PC-9 (cell line): Measurements from ENCODE around the gene ALG12. TPM values are rescaled to one million over a fixed set of nuclear protein-coding genes. Genes with fewer than 3 reads are reported as not detected.

Source experiments
- BruUV-seq: library from RNA; stranded (reverse); fragments of 400-500 nt; replicated peaks from 2 replicates; lab custom pipeline; 2021; lab: Mats Ljungman, UMichigan
- CTCF ChIA-PET: fragments of 300-600 bp; sonication (Branson Sonifier 250); formaldehyde crosslinking; loops from one replicate; lab custom pipeline; 2022; ENCODE audit warnings: antibody characterized with exemption; lab: Charles Lee
- POLR2A ChIA-PET: fragments of 300-600 bp; sonication (Branson Sonifier 250); formaldehyde crosslinking; loops from one replicate; lab custom pipeline; 2022; ENCODE audit warnings: antibody characterized with exemption; ENCODE audit not compliant: unreplicated experiment; lab: Charles Lee
- DNase-seq, 2 experiments: peaks; one replicate each; pipeline versions ENCODE4 v3.0.0 to v3.0.0-alpha.2; 2015 to 2022; ENCODE audit warnings: mixed read lengths in 1 of 2
- H2AFZ ChIP-seq: fragments of 200-600 bp; sonication (generic); 2 replicates; pipeline ENCODE4 v1.8.1; 2017; ENCODE audit warnings: antibody characterized with exemption
- H3F3A ChIP-seq: fragments of 200-600 bp; sonication (generic); 2 replicates; pipeline ENCODE4 v1.8.1; 2017; ENCODE audit warnings: antibody characterized with exemption, mild to moderate bottlenecking, low read depth; ENCODE audit not compliant: insufficient read depth
- H3K27ac ChIP-seq: fragments of 200-600 bp; sonication (generic); 2 replicates; pipeline ENCODE4 v1.6.1; 2016; ENCODE audit warnings: mixed run types
- H3K27me3 ChIP-seq: fragments of 200-600 bp; sonication (generic); 2 replicates; pipeline ENCODE4 v1.6.1; 2016; ENCODE audit warnings: low read depth, mixed run types; ENCODE audit not compliant: insufficient read depth
- H3K36me3 ChIP-seq: fragments of 200-600 bp; sonication (generic); 2 replicates; pipeline ENCODE4 v1.6.1; 2016; ENCODE audit warnings: low read depth, mixed run types
- H3K4me1 ChIP-seq: fragments of 200-600 bp; sonication (generic); replicated peaks from 2 replicates; pipeline ENCODE4 v1.6.1; 2016; ENCODE audit warnings: mixed run types; ENCODE audit not compliant: insufficient read depth
- H3K4me2 ChIP-seq: fragments of 200-600 bp; sonication (generic); 2 replicates; pipeline ENCODE4 v1.6.1; 2017; ENCODE audit warnings: mixed run types
- H3K4me3 ChIP-seq: fragments of 200-600 bp; sonication (generic); 2 replicates; pipeline ENCODE4 v1.6.1; 2016; ENCODE audit warnings: mixed run types
- H3K79me2 ChIP-seq: fragments of 200-600 bp; sonication (generic); 2 replicates; pipeline ENCODE4 v1.6.1; 2017; ENCODE audit warnings: low read depth, mixed run types
- H3K9me2 ChIP-seq: fragments of 200-600 bp; sonication (generic); 2 replicates; pipeline ENCODE4 v1.8.1; 2017; ENCODE audit warnings: mild to moderate bottlenecking; ENCODE audit not compliant: insufficient read depth
- H3K9me3 ChIP-seq: fragments of 200-600 bp; sonication (generic); 2 replicates; pipeline ENCODE4 v1.8.1; 2016; ENCODE audit warnings: low read depth; ENCODE audit not compliant: insufficient read depth
- H4K20me1 ChIP-seq: fragments of 200-600 bp; sonication (generic); 2 replicates; pipeline ENCODE4 v1.8.1; 2017; ENCODE audit not compliant: insufficient read depth
- CTCF ChIP-seq: fragments of 200-600 bp; sonication (generic); conservative IDR thresholded peaks from 2 replicates; pipeline ENCODE4 v1.6.1; 2017; ENCODE audit warnings: mixed run types, antibody characterized with exemption, mild to moderate bottlenecking, moderate library complexity
- EZH2 ChIP-seq: fragments of 200-600 bp; sonication (generic); IDR thresholded peaks from 2 replicates; pipeline ENCODE4 v1.8.0; 2017; ENCODE audit warnings: antibody characterized with exemption, low read depth
- intact Hi-C: fragments of 100-400 bp; cut with micrococcal nuclease; formaldehyde crosslinking; loops from one replicate; pipeline ENCODE4 v1.10.0; 2022; ENCODE audit not compliant: unreplicated experiment
- total RNA-seq: library from RNA; stranded (reverse); gene quantifications from 2 replicates; pipeline ENCODE4 v1.2.3, GENCODE V29; 2021

Gene ALG12
- total RNA-seq, 1 experiment from 2014 or later, result 16.8 TPM

GRCh38 chr22:49934160-49934890, 16.1 kb upstream of the ALG12 start:
- Histone ChIP-seq H3F3A (peaks cover 37% of the 10 kb centered on the region), H3K4me1 (peaks cover 29% of the 10 kb centered on the region), H3K79me2 (no peaks in the 10 kb centered on the region), H3K9me3 (no peaks in the 10 kb centered on the region), H3K27me3 (no peaks in the 10 kb centered on the region; the same call in 1 of the 2 replicates), H3K4me2 (peak overlapping the region; percentile 58), H4K20me1 (no peaks in the 10 kb centered on the region), H2AFZ (no peak overlapping the region), H3K36me3 (no peaks in the 10 kb centered on the region), H3K4me3 (no peak overlapping the region; the same call in 1 of the 2 replicates), H3K27ac (no peak overlapping the region), H3K9me2 (no peaks in the 10 kb centered on the region)
- CTCF ChIA-PET, result no interaction called here
- intact Hi-C loops, result no loop called here
- no peak for TF ChIP-seq EZH2
- no peak for TF ChIP-seq CTCF
- BruUV-seq, result TSS peak; percentile 68
- peak; percentile 77 to 88 for DNase-seq
- POLR2A ChIA-PET, result interaction anchor here (0.5 to 1.0 kb wide), 5 partner anchors 15 to 70 kb away, joined by 3 to 4 read pairs (median 3); partner anchors contain the start of gene PIM3

DNA sequence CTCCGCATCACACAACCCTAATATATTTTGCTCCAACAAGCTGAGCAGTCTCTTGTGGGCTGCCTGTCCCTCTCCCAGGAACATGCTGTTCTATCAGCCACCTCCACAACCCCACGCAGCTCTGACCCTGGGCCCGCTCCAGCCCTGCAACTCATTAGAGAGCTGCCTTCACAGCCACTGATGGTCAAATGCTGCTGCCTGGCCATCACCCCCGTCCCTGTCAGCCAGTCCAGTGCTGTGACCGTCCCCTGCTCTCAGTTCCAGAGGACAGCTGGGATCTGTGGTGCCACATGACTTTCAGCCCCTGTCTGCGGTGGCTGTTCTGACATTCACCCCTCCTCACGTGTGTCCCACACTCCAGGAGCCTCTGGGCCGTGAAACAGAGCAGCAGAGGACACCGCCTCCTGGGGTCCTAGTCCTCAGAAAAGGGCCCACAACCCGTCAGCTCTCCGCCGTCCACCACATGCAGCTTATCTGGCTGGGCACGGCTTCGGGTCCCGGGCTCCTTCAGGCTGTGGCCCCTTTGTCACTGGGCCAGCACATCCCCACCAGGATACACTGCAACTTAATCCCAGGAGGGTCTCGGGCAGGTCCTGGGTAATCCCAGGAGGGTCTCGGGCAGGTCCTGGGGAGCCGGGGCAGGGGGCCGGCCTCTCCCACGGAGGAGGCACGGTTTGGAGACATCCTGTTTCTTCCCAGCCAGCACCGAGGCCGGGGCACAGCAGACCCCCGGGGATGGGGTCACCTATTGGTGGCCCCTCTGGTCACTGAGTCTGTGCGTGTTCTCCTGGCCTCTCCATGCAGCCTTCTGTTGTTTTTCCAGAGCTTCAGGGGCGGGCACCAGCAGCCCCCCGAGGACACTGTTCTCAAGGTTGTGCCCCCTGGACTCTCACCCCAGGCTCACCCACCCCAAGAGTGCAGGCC, 15.3 kb upstream of the ALG12 start:
- H2AFZ ChIP-seq, result no peak overlapping the region
- no peaks in the 10 kb centered on the region; the same call in 1 of the 2 replicates for H3K27me3 ChIP-seq
- H3K79me2 ChIP-seq, result no peaks in the 10 kb centered on the region
- no peaks in the 10 kb centered on the region for H3K9me2 ChIP-seq
- H4K20me1 ChIP-seq, result no peaks in the 10 kb centered on the region
- no peak overlapping the region for H3K4me3 ChIP-seq
- no peak overlapping the region for H3K27ac ChIP-seq
- CTCF ChIA-PET, result no interaction called here
- BruUV-seq, result TSS peak; percentile 62
- POLR2A ChIA-PET, result interaction anchor here (0.5 to 1.0 kb wide), 4 partner anchors 17 to 69 kb away, joined by 3 to 4 read pairs (median 4); partner anchors contain the start of gene PIM3
- peaks cover 37% of the 10 kb centered on the region for H3F3A ChIP-seq
- no peaks in the 10 kb centered on the region for H3K9me3 ChIP-seq
- no peaks in the 10 kb centered on the region for H3K36me3 ChIP-seq
- intact Hi-C loops, result no loop called here
- H3K4me1 ChIP-seq, result peaks cover 29% of the 10 kb centered on the region
- no peak for DNase-seq
- no peak for TF ChIP-seq EZH2
- no peak for TF ChIP-seq CTCF
- peak overlapping the region; percentile 58; the same call in 1 of the 2 replicates for H3K4me2 ChIP-seq
